Stimulated activated naive CD8-positive, alpha-beta T cell treated with anti-CD3 and anti-CD28 coated beads, Interleukin-15, Interleukin-2, amounts not matched to agents 100 U/mL and 50 U/mL, for 24 hours (primary cell): ENCODE measurements around the gene RBM20.

Experiments
- ATAC-seq: fragments of 150-1000 bp; cut with Tn5 transposase; one replicate; pipeline ENCODE4 v1.10.0; 2021
- DNase-seq: peaks from one replicate; pipeline ENCODE4 v3.0.0; 2021

The RBM20 gene

GRCh38 chr10:110812583-110812982 is 168.4 kb downstream of the RBM20 start:
- DNase-seq (no peak), ATAC-seq (no peak)

DNA sequence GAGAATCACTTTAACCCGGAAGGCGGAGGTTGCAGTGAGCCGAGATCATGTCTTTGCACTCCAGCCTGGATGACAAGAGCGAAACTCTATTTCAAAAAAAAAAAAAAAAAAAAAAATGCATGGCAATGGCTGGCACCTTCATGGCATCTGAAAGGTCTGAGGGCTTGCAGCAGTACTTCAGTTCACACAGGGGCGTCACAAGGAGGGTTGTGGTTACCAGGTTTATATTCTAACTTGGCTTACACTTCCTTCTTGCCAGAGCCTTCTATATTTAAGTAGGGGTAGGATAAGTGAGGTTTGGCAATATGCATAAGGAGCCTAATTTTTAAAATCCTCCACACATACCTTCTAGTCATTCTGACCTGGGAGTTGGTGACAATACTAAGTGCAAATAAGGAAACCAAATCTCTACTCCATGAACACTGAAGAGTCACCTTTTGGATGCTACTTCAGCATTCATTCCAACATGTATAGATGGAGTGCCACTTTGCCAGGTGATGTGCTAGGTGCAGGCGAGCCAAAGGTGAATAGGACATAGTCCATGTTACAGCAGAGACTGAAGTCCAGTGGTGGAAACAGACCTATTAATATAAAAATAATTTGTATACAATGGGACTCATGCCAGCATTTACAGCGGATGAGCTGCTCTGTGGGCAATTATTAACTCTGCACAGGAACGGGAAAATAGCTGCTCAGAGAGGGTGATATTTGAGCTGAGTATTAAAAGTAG is 169.8 kb downstream of the RBM20 start:
- DNase-seq (no peak), ATAC-seq (no peak)

GRCh38 chr10:110815354-110816004 is 171.3 kb downstream of the RBM20 start:
- ATAC-seq (peak; percentile 91), DNase-seq (no peak)

DNA sequence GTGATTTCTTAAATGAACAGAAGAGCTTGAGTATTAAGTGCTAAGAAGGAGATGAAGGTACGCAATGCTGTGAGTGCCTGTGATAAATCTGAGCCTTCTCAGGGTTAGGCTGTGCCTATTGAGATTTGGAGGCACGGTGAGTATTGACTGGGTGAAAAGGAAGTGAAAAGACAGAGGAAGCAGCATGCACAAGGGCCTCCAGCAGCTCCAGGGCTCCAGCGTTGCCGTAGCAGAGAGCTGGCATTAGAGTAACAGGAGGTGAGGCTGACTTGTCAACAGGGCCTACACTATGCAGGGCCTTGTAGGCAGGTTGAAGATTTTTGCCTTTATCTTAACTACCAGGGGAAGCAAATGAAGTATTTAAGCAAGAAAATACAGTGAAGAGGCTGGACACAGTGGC is 173.5 kb downstream of the RBM20 start:
- no peak for DNase-seq
- ATAC-seq = no peak

GRCh38 chr10:110818311-110819256 is 174.4 kb downstream of the RBM20 start:
- no peak for DNase-seq
- ATAC-seq = no peak

GRCh38 chr10:110820321-110820814 is 176.2 kb downstream of the RBM20 start:
- ATAC-seq (no peak), DNase-seq (no peak)

GRCh38 chr10:110821508-110821907 is 177.4 kb downstream of the RBM20 start:
- ATAC-seq (no peak), DNase-seq (no peak)

DNA sequence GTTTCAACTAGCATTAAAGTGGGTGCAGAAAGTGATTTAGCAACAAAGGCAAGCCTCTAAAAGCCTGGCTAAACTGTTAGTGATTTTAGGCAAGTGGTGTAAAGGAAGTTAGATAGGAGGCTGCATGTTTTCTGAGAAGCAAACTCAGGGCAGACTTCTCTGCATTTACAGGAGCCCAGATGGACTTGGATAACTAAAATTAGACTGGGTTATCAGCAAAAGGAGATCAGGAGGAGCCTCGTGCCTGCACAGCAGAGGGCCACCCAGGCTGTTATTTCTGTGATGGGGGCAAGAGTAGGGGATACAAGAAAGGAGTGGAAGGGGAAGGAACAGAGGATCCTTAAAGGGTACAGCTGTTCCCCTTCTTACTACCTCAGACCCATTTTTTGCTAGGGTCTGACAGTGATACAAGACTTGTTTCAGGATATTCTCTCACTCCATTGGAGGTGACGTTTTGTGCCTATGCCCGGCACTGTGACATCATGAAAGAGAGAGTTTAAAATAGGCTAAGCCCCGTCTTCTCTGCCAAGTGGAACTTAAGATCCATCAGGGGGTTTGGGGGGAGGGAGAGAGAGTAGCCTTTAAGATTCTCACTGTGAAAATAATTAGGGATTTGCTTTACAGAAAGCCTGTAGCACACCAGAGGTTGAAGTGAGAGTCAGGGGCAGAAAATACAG is 178.0 kb downstream of the RBM20 start:
- DNase-seq = no peak
- no peak for ATAC-seq

DNA sequence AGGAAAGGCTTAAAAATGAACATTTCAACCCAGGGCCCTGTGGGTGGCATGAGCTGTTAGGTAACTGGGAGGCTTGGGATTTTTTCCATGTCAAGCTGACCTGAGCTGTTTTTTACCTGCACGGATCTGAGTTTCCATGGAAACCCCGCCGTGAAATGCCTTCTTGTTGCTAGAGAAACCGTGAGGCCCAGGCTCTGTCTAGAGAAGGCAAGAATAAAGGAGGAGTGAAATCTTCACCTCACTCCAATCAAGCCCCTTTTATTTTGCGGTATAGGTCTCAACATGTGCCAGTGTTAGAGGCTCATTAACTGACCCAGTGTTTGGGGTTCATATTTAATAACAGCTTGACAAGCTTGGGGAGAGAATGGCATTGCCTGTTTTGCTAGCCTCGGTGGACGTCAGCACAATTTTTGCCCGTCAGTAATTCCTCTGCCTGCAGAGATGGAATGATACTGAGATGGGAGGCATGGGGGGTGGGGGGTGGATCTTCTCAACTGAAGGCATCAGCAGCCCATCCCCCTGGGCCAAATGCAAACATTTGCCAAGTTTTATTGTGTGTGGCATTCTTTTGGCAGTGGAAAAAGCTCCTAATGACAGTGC is 178.7 kb downstream of the RBM20 start:
- ATAC-seq = no peak
- DNase-seq = no peak

DNA sequence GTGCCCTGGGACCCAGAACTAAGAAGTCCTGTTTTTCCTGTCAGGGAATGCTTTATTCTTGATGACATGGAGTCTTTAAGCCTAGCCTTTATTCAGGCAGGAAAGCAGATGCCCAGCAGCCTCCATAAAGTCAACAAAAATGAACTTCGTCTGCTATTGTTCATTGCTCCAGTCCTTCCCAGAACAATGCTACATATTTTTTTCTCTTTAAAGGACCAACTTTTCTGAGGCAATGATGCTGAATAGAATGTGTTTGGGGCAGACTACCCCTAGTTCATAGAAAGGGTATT is 180.0 kb downstream of the RBM20 start:
- ATAC-seq = no peak
- no peak for DNase-seq

DNA sequence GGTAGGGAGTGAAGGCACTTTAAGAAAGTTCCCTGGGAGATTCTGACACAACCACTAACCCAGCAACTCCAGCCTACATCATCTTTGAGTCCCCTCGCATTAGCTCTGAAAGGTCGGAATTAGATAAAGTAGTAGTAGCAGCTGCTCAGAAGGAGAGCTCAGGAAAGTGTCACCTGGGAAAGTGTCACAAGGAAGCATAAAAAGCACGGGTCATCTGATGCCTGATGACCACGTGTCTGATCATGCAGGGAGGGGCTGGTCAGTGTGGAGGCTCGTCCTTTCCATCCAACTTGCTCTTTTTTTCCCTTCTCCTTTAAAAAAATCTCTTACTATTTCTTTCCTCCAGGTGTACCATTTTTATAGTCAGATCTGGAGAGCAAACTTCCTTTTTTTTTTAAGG is 180.5 kb downstream of the RBM20 start:
- DNase-seq (no peak), ATAC-seq (no peak)

DNA sequence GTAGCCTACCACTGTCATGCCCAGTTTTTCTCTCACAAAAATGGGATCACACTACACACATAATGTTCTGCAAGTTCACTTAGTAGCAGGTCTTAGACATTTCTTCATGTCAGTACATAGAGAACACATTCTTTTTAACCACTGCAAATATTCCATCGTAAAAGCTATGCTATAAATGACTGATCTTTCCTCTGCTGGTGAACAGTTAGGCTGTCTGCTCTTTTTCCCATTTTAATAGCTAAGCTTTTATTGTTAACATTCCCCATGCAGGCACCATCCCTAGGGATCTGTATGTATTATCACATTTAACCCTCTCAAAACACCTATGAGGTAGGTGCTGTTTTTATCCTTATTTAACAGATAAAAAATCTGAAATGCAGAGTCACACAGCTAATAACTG is 181.4 kb downstream of the RBM20 start:
- DNase-seq (no peak), ATAC-seq (no peak)

DNA sequence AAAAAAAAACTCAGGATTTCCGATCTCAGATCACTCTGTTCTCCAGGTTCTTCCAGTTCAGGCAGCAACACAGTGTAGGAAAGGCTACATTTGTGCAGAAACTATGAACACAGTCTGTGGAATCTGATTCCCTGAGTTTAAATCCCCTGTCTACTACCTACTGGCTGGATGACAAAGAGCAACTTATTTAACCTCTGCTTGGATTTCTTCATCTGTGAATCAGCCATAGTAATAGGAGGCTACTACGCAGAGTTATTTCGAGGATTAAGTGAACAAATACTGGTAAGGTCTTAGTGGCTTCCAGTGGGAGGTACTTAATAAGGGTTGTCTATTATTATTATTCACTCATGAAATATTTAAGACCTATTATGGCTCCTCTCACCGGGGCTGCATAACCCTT is 183.3 kb downstream of the RBM20 start:
- DNase-seq = no peak
- ATAC-seq = no peak

DNA sequence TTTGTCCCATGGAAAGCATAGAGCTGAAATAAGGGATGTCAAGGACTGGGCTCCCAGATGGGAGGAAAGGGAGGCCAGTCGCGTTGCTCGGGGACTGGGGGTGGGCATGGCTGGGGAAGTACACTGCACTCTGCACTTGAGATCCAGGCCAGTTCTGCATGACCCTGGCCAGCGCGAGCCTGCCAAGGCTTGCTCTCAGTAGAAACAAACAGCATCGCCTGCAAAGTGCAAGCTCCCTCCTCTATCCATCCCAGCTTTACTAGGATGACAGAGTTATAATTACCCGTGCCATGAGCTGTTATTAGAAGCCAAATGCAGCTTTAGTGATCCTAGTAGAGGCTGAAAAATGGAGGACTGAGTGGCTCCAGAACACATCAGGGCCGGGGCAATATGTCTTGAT is 183.7 kb downstream of the RBM20 start:
- DNase-seq (no peak), ATAC-seq (no peak)

GRCh38 chr10:110828525-110828924 is 184.4 kb downstream of the RBM20 start:
- ATAC-seq (no peak), DNase-seq (no peak)

DNA sequence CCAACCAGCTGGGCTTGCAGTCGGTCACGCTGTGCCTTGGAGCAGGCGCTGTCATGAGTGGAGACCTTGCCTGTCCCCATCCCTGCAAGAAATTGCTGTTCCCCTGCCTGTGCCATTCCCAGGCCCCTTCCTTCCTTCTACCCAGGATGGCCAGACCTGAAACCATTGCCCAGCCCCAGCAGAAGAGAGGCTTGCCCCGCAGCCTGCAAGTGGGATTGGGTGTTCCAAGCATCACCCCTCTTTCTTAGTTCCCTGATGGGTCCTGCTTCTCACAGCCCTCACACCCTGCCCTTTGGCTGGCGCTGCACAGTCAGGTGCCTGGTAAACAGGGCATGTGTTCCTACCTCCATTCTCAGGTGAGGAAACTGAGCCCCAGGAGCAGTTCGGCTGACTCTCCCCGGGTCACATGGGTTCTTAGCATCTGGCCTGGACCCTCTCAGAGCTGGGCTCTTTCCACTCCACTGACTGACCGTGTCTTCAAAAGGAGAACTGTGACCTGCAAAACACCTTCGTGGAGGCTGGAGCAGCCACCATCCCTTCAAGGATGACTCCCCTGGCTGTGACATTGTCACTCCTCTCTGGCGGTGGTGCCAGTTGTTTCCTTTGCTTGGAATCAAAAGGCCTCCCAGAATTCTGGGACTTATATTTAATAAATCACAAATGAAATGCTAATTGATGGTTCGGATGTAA is 185.7 kb downstream of the RBM20 start:
- no peak for DNase-seq
- no peak for ATAC-seq

- ATAC-seq (no peak), DNase-seq (no peak)
Observed at GRCh38 chr10:110833234-110833940, 189.3 kb downstream of the RBM20 start.

DNA sequence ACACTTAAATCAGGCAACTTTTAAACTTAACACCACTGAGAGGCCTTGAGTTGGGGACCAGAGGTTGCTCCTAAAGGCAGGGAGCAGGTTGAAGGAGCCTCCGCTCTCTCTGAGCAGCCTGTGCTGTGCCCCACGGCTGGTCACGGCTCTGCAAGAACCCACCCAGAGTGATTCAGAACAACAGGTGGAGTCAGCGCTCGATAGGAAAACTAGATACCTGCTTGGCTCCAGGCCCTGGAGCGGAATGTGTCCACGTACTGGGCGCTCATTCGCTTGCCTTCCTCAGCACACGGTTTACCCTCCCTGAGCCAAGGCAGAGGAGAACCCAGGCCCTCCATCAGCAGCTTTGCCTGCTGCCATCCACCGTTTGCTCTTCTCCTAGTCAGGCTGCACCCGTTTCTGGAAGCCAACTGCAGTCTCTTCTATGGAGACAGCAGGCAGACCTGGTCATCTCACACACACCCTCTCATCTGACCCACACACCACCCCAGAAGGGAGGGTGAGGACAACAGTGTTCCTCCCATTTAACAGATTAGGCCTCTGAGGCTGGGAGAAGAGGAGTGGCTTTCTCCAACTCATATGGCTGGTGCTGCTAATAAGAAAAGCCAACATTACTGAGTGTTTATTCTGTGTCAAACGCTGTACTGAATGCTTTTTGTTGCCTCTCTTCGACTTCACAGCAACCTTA is 189.9 kb downstream of the RBM20 start:
- ATAC-seq = no peak
- no peak for DNase-seq

- ATAC-seq (peak; percentile 70), DNase-seq (peak; percentile 46)
Observed at GRCh38 chr10:110834629-110835301, 190.6 kb downstream of the RBM20 start.

GRCh38 chr10:110835841-110836240 is 191.7 kb downstream of the RBM20 start:
- no peak for ATAC-seq

More at GRCh38 chr10:110835841-110836240, 191.7 kb downstream of the RBM20 start:
- no peak for DNase-seq
